Neuronal stem cell (in vitro differentiated cells): ENCODE data around the gene TRIM7.

Experiments
- DNase-seq: peaks from one replicate; pipeline ENCODE4 v3.0.0-alpha.2; 2013; ENCODE audit warnings: low spot score
- H2AFZ ChIP-seq: one replicate; pipeline ENCODE4 v1.6.1; 2013; ENCODE audit warnings: mild to moderate bottlenecking, low read length, inconsistent platforms
- H2AK5ac ChIP-seq: 2 replicates; pipeline ENCODE4 v1.6.1; 2013; ENCODE audit warnings: low read depth, mild to moderate bottlenecking, inconsistent platforms, low read length, moderate library complexity, mixed read lengths
- H2BK120ac ChIP-seq: 2 replicates; pipeline ENCODE4 v1.6.1; 2013; ENCODE audit warnings: low read depth, mild to moderate bottlenecking, inconsistent platforms, low read length, moderate library complexity, mixed read lengths
- H2BK12ac ChIP-seq: one replicate; pipeline ENCODE4 v1.6.1; 2013; ENCODE audit warnings: low read length, inconsistent platforms
- H2BK15ac ChIP-seq: 2 replicates; pipeline ENCODE4 v1.6.1; 2013; ENCODE audit warnings: mild to moderate bottlenecking, low read length, inconsistent platforms, mixed read lengths
- H2BK5ac ChIP-seq: one replicate; pipeline ENCODE4 v1.6.1; 2013; ENCODE audit warnings: inconsistent platforms, mild to moderate bottlenecking, low read length, moderate library complexity
- H3K14ac ChIP-seq: one replicate; pipeline ENCODE4 v1.6.1; 2013; ENCODE audit warnings: low read length, inconsistent platforms
- H3K18ac ChIP-seq: 2 replicates; pipeline ENCODE4 v1.6.1; 2013; ENCODE audit warnings: low read length, inconsistent platforms
- H3K23ac ChIP-seq: 2 replicates; pipeline ENCODE4 v1.6.1; 2013; ENCODE audit warnings: low read depth, mild to moderate bottlenecking, mixed read lengths, low read length, inconsistent platforms; ENCODE audit not compliant: poor library complexity
- H3K27ac ChIP-seq: replicated peaks from 3 replicates; pipeline ENCODE4 v1.5.1; 2013; ENCODE audit warnings: low read length, inconsistent platforms
- H3K27me3 ChIP-seq, 3 experiments: 2 replicates each; pipeline ENCODE4 v1.6.1; 2013; ENCODE audit warnings: low read length in 3 of 3, mild to moderate bottlenecking in 2 of 3, inconsistent platforms in 1 of 3, low read depth in 1 of 3, mixed read lengths in 1 of 3, moderate library complexity in 1 of 3; ENCODE audit not compliant: control insufficient read depth in 3 of 3, insufficient read depth in 3 of 3
- H3K36me3 ChIP-seq, 2 donors: replicated peaks in 1 of 2; 2 replicates each; pipeline ENCODE4 v1.6.1; 2013; ENCODE audit warnings: low read length in 2 of 2; ENCODE audit not compliant: control insufficient read depth in 2 of 2, insufficient read depth in 2 of 2
- H3K4ac ChIP-seq: 2 replicates; pipeline ENCODE4 v1.6.1; 2013; ENCODE audit warnings: inconsistent platforms, mild to moderate bottlenecking, low read length, moderate library complexity
- H3K4me1 ChIP-seq, 2 donors: 1 replicate in 1 of 2; 2 replicates in 1 of 2; pipeline ENCODE4 v1.6.1; 2013; ENCODE audit warnings: low read length in 2 of 2, low read depth in 1 of 2; ENCODE audit not compliant: control insufficient read depth in 2 of 2, insufficient read depth in 1 of 2
- H3K4me2 ChIP-seq: one replicate; pipeline ENCODE4 v1.6.1; 2013; ENCODE audit warnings: mild to moderate bottlenecking, low read length, inconsistent platforms; ENCODE audit not compliant: insufficient read depth, poor library complexity, severe bottlenecking
- H3K4me3 ChIP-seq, 2 donors: 2 replicates each; pipeline ENCODE4 v1.5.1; 2013; ENCODE audit warnings: low read length in 2 of 2, mild to moderate bottlenecking in 2 of 2, inconsistent platforms in 1 of 2, moderate library complexity in 1 of 2
- H3K79me1 ChIP-seq: one replicate; pipeline ENCODE4 v1.6.1; 2013; ENCODE audit warnings: low read depth, mild to moderate bottlenecking, inconsistent platforms, low read length, moderate library complexity
- H3K9ac ChIP-seq: one replicate; pipeline ENCODE4 v1.6.1; 2013; ENCODE audit warnings: mild to moderate bottlenecking, low read depth, low read length, inconsistent platforms; ENCODE audit not compliant: poor library complexity
- H3K9me3 ChIP-seq, 2 donors: replicated peaks in 1 of 2; 2 replicates each; pipeline versions ENCODE3 to v1.6.1; 2013; ENCODE audit warnings: low read length in 2 of 2, mild to moderate bottlenecking in 2 of 2, inconsistent platforms in 1 of 2, low read depth in 1 of 2, mixed read lengths in 1 of 2, moderate library complexity in 1 of 2; ENCODE audit not compliant: control insufficient read depth in 2 of 2, insufficient read depth in 1 of 2
- H4K8ac ChIP-seq: one replicate; pipeline ENCODE4 v1.6.1; 2013; ENCODE audit warnings: low read depth, mild to moderate bottlenecking, inconsistent platforms, low read length, moderate library complexity
- H4K91ac ChIP-seq: one replicate; pipeline ENCODE4 v1.6.1; 2013; ENCODE audit warnings: low read length, low read depth, mild to moderate bottlenecking, inconsistent platforms; ENCODE audit not compliant: poor library complexity
- WGBS, 2 donors: extraction: QIAGEN DNeasy Blood & Tissue Kit; methylation state at CpG; one replicate each; pipeline ENCODE4 v1.1.7; 2013; ENCODE audit warnings: missing lambda C conversion rate in 2 of 2, mixed read lengths in 1 of 2; ENCODE audit not compliant: insufficient read length in 2 of 2, insufficient replicate concordance in 1 of 2; ENCODE audit errors: extremely low coverage in 2 of 2; 5-methylcytosine and 5-hydroxymethylcytosine counted together

The TRIM7 gene

GRCh38 chr5:181207960-181208253 is 2.9 kb upstream of the TRIM7 start:
- Histone ChIP-seq H3K4me2 (no peak overlapping the region), H3K4me1 (peaks cover 2 to 5% of the 10 kb centered on the region in 2 donors), H4K8ac (no peak overlapping the region), H3K27ac (no peak overlapping the region), H2BK15ac (no peak overlapping the region), H3K14ac (no peak overlapping the region), H3K79me1 (no peaks in the 10 kb centered on the region), H2BK5ac (no peak overlapping the region), H3K9me3 (no peaks in the 10 kb centered on the region), H2BK120ac (no peak overlapping the region), H4K91ac (no peak overlapping the region), H3K36me3 (no peaks in the 10 kb centered on the region), H2AFZ (no peak overlapping the region), H3K18ac (no peak overlapping the region), H3K27me3 (peaks cover 14 to 39% (median 37%) of the 10 kb centered on the region in 3 experiments), H3K4me3 (peak overlapping the region in 1 of 2 donors; percentile 59), H3K23ac (no peak overlapping the region), H3K4ac (no peak overlapping the region), H2AK5ac (no peak overlapping the region), H3K9ac (no peak overlapping the region), H2BK12ac (no peak overlapping the region)
- DNase-seq: no peak
- WGBS, 2 donors: no CpG with 5 or more reads among the region's 3 CpGs

GRCh38 chr5:181207214-181207959 is 2.4 kb upstream of the TRIM7 start:
- WGBS, 2 donors: no CpG with 5 or more reads among the region's 36 CpGs
- Histone ChIP-seq H2BK120ac (no peak overlapping the region), H3K27ac (no peak overlapping the region)

GRCh38 chr5:181205761-181206649 is 1.0 kb upstream of the TRIM7 start:
- Histone ChIP-seq H3K4me2 (peak overlapping the region; percentile 93), H3K9me3 (no peaks in the 10 kb centered on the region), H2BK12ac (no peak overlapping the region), H4K91ac (no peak overlapping the region), H3K4me1 (peaks cover 2 to 5% of the 10 kb centered on the region in 2 donors), H3K27me3 (peaks cover 14 to 42% (median 42%) of the 10 kb centered on the region in 3 experiments), H2AK5ac (no peak overlapping the region), H3K4ac (no peak overlapping the region), H3K23ac (peak overlapping the region; percentile 34), H3K79me1 (no peaks in the 10 kb centered on the region), H4K8ac (no peak overlapping the region), H3K4me3 (peak overlapping the region; percentile 59 to 80), H2BK15ac (no peak overlapping the region), H2BK5ac (no peak overlapping the region), H3K14ac (no peak overlapping the region), H2AFZ (peak overlapping the region; percentile 87), H2BK120ac (no peak overlapping the region), H3K18ac (peak overlapping the region; percentile 90), H3K9ac (peak overlapping the region; percentile 53), H3K36me3 (no peaks in the 10 kb centered on the region), H3K27ac (no peak overlapping the region)
- no CpG with 5 or more reads among the region's 37 CpGs for WGBS, 2 donors
- no peak for DNase-seq

More at GRCh38 chr5:181207214-181207959, 2.4 kb upstream of the TRIM7 start:
- Histone ChIP-seq H2AK5ac (no peak overlapping the region), H3K4me1 (peaks cover 2 to 5% of the 10 kb centered on the region in 2 donors), H2BK15ac (no peak overlapping the region), H3K23ac (no peak overlapping the region), H2BK12ac (no peak overlapping the region), H3K36me3 (no peaks in the 10 kb centered on the region), H2BK5ac (no peak overlapping the region), H4K91ac (no peak overlapping the region), H3K9me3 (no peaks in the 10 kb centered on the region), H3K4me3 (peak overlapping the region; percentile 59 to 92), H2AFZ (peak overlapping the region; percentile 89), H3K14ac (no peak overlapping the region), H3K79me1 (no peaks in the 10 kb centered on the region), H3K9ac (peak overlapping the region; percentile 81), H3K4me2 (peak overlapping the region; percentile 47), H3K27me3 (peaks cover 14 to 39% (median 35%) of the 10 kb centered on the region in 3 experiments), H3K4ac (no peak overlapping the region), H4K8ac (no peak overlapping the region), H3K18ac (peak overlapping the region; percentile 64)
- peak; percentile 66 for DNase-seq
